OCI-M1 (cell line): Measurements from ENCODE around the gene DDX41.
"Not testable (repeated sequence)": the region's sequence is repeated elsewhere in the genome, so short reads cannot be mapped to it uniquely, and the experiment has no call there.

Experiments used
- DNase-seq: peaks from one replicate; lab custom pipeline; 2025; lab: John Stamatoyannopoulos, UW

Gene DDX41

GRCh38 chr5:177516601-177517568 lies at the start of gene DDX41:
TSS of gene DDX41 (minus strand) at chr5:177516961. CDS start at chr5:177516945, 16 bp downstream.
- peak; percentile 99 for DNase-seq

GRCh38 chr5:177565046-177565445 lies 48.3 kb upstream of the DDX41 start:
- DNase-seq: no peak

GRCh38 chr5:177559446-177559941 lies 42.7 kb upstream of the DDX41 start:
- not testable (repeated sequence) for DNase-seq

GRCh38 chr5:177557796-177558195 lies 41.0 kb upstream of the DDX41 start:
- DNase-seq: no peak

- DNase-seq: peak; percentile 81
Measured at GRCh38 chr5:177557041-177557647, 40.4 kb upstream of the DDX41 start.

GRCh38 chr5:177555665-177556064 lies 38.9 kb upstream of the DDX41 start:
- no peak for DNase-seq

- DNase-seq: no peak
Measured at GRCh38 chr5:177555228-177555627, 38.5 kb upstream of the DDX41 start.

GRCh38 chr5:177554474-177555111 lies 37.8 kb upstream of the DDX41 start, which contains the start of gene FAM193B:
TSS of gene FAM193B (minus strand) at chr5:177554563. CDS start at chr5:177554458, 105 bp downstream.
- DNase-seq: peak; percentile 96

GRCh38 chr5:177553671-177554429 lies 37.1 kb upstream of the DDX41 start:
- peak; percentile 48 for DNase-seq

GRCh38 chr5:177552839-177553455 lies 36.2 kb upstream of the DDX41 start:
- DNase-seq: no peak

GRCh38 chr5:177550122-177550521 lies 33.4 kb upstream of the DDX41 start:
- no peak for DNase-seq

GRCh38 chr5:177548495-177548894 lies 31.7 kb upstream of the DDX41 start:
- DNase-seq: no peak

GRCh38 chr5:177547736-177548135 lies 31.0 kb upstream of the DDX41 start:
- DNase-seq: no peak

- peak; percentile 60 for DNase-seq
Measured at GRCh38 chr5:177546258-177546741, 29.5 kb upstream of the DDX41 start.

- DNase-seq: peak; percentile 80
Measured at GRCh38 chr5:177545487-177546257, 28.9 kb upstream of the DDX41 start.

- DNase-seq: no peak
Measured at GRCh38 chr5:177542816-177543465, 26.2 kb upstream of the DDX41 start.

GRCh38 chr5:177540438-177540837 lies 23.7 kb upstream of the DDX41 start:
- no peak for DNase-seq

GRCh38 chr5:177539411-177539810 lies 22.6 kb upstream of the DDX41 start:
- DNase-seq: no peak

GRCh38 chr5:177538876-177539275 lies 22.1 kb upstream of the DDX41 start:
- no peak for DNase-seq
